HG03139 (cell line): ENCODE data around the gene NDUFC1.

Source experiments
- ATAC-seq: cut with Tn5 transposase; IDR thresholded peaks from one replicate; pipeline ENCODE4 v1.9.1; 2021; ENCODE audit not compliant: unreplicated experiment

Gene NDUFC1

DNA sequence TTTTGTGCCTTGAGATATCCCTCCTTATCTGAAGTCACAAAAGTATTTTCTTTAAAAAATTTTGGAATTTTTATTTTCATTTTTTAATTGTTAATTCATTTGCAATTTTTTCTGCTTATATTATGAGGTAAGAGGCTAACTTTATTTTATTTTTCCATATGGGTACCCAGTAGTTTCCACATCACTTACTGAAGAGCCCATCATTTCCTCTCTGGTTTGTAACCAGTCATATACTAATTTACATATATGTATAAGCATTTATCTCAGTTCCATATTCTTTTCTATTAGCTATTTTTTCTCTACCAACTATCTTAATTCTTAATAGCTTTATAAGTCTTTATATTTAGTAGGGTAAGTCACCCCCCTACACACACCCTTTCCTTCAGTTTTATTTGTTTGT is 49.2 kb downstream of the NDUFC1 start:
- no peak for ATAC-seq

DNA sequence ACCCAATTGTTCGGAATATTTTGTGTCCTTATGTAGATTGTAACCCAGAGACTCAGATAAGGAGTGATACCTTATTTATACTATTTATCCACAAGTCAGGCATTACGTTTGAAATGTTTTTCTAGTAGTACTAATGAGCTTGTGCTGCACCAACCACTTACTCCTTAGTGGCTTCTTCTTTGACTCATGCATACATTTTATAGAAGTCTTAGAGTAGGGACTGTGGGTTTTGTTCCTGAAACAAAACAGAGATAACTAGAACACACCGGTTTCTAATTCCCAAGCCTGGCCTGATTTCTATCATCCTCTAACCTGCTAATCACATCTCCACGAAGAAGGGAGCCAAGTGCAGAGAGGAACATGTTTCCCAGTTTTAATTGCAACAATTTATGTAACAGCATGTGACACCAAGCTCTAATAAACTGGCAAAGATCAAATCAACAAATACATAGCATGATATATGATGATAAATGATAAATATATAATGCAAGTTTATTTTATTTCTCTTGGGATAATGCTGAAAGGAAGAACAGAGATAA is 54.5 kb downstream of the NDUFC1 start:
- no peak for ATAC-seq

DNA sequence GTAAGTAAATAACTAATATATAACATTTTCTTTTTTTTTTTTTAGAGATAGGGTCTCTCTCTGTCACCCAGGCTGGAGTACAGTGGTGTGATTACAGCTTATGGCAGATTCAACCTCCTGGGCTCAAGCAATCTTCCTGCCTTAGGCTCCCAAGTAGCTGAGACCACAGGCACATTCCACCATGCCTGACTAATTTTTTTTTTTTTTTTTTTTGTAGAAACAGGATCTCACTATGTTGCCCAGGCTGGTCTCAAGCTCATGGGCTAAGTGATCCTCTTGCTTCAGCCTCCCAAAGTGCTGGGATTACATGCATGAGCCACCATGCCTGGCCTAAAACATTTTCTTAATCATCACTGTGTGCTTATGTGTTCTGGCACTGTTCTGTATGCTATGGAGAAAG is 55.0 kb downstream of the NDUFC1 start:
- ATAC-seq, result no peak

DNA sequence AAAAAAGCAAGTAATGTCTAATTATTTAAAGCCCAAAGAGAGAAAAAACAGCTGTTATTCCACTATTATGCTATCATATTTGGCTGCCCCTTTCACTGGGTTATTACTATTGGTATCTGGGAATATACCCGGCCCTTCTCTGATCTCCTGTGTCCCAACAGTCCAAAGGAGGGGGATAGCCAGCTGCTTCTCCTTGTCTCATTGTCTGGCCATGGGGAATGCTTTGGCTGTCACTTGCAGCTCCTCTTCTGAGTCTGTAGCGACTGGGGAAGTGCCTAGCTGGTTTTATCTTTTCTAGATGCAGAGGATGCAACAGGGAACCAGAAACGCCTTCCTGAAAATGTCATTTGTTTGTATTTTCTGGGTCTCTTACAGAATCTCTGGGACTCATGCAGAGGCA is 56.1 kb downstream of the NDUFC1 start:
- ATAC-seq, result no peak

DNA sequence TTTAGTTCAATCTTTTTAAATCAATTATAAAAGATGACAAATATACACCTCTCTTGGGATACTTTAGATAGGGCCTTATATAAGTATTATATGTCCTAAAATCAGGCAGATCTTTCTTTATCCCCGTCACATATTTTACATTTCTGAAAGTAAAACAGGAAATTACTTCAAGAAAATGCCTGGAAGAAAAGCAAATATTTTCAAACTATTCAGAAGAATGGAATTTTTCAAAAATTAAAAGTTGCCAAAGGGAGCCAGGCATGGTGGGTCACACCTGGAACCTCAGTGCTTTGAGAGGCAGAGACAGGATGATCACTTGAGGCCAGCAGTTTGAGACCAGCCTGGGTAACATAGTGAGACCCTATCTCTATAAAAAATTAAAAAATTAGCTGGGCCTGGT is 56.7 kb downstream of the NDUFC1 start:
- ATAC-seq, result no peak

DNA sequence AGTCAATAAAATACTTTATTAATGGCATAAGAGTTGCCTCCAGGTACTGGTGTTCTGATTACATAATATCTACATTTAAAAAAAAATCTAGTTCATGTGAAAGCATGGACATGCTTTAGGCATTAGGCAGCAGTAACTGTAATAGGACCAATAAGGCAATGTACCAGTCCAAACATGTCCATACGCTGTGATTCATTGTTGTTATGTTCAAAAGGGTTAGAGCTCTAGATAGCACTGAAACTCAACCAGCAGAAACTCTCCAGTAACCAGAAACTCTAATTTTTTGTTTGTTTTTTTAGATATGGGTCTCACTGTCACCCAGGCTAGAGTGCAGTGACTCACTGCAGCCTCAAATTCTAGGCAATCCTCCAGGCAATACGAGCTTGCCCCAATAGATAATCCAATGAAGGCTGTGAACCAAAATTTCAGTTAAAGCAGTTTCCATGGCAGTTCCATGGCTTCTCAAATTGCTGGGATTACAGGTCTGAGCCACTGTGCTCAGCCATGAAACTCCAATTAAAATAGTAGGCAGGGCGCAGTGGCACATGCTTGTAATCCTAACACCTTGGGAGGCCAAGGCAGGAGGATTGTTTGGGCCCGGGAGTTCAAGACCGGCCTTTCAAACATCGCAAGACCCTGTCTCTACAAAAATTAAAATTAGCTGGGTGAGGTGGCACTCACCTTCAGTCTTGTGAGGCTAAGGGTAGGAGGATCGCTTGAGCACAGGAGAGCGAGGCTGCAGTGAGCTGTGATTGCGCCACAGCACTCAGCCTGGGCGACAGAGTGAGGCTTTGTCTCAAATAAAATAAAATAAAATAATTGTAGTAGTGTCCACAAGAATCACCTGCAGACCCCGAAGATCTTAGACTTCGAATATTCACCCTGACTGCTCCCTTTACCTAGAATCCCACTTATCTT is 58.6 kb downstream of the NDUFC1 start:
- no peak for ATAC-seq

DNA sequence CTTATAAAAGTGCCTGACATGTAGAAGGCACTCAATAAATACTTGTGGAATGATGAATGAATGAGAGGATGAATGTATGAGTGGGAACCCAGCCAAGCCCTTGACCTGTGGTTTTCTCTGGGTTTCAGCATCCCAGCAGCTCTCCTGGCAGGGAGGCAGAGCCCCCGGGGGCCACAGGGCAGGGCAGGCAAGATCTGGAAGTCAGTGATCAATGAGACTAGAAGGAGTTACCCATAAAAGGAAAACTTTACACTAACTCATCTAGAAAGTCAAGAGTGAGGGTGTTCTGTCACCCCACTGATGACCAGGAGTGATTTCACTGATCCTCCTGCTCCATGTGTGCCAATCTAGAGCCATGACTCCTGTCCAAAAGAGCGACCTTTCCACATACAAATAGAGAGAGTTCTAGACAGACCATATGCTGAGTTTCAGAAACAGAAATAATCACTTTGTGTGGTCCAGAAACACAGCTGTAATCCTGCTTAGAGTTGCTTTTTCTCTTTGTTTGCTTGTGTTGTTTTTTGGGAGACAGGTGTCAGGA is 59.7 kb downstream of the NDUFC1 start:
- ATAC-seq, result no peak

DNA sequence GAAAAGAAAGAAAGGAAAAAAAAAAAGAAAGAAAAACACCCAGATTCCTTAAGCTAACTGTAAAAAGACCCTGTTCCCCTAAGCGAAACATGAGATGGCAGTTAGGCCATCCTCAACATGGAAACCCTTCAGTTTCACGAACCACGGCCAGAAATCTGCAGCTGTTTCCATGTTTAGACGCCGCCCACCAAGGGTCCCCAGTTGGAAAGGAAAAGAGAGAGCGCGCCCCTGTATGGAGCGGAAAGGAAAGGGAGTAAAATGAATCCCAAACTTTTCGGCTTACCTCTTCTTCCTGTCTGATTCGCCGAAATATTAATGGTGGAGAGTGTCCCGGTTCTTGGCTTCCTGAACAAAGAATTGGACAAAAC is 60.5 kb downstream of the NDUFC1 start:
- no peak for ATAC-seq

DNA sequence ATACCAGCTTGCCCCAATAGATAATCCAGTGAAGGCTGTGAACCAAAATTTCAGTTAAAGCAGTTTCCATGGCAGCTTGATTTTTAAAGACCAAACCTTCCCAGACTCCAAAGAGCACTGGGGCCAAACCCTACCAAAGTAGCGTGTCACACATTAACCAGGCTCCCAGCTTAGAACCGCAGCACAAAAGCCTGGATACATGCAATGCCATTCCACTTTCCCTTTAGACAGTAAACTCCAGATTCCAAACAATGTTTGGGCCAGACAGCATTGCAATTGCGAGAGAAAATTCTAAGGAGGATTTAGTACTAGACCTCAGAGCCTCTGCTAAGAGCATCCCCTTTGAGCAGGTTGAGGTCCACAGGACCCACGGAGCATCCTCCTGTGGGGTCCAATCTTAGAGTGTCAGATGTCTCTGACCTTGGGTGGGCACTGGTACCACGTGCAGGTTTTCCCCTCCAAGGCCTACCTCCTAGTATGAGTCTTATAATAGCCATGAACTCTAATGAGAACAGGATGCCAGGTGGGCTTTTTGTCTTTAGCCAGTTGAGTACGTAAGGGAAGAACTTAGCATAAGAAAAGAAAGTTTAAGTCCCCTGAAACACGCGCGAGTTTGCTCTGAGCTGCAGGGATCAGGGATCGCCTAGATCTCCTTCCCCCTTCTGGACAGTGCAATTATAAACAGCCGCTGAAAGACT is 61.0 kb downstream of the NDUFC1 start:
- no peak for ATAC-seq
